Rectal smooth muscle tissue (tissue), 1 donor: Measurements from ENCODE around the gene ISCU.
A peak's percentile ranks its signal among the peaks of the same experiment; 100 is the strongest.
"Not testable (repeated sequence)": the region's sequence is repeated elsewhere in the genome, so short reads cannot be mapped to it uniquely, and the experiment has no call there.

Source experiments
- H3K27ac ChIP-seq: one replicate; pipeline ENCODE4 v1.7.0; 2013; ENCODE audit warnings: low read depth, low read length, inconsistent platforms
- H3K27me3 ChIP-seq: one replicate; pipeline ENCODE4 v1.7.0; 2013; ENCODE audit warnings: low read length; ENCODE audit not compliant: control insufficient read depth, insufficient read depth
- H3K36me3 ChIP-seq: one replicate; pipeline ENCODE4 v1.7.0; 2013; ENCODE audit warnings: low read length; ENCODE audit not compliant: control insufficient read depth, insufficient read depth
- H3K4me1 ChIP-seq: one replicate; pipeline ENCODE4 v1.7.0; 2013; ENCODE audit warnings: low read length; ENCODE audit not compliant: control insufficient read depth, insufficient read depth
- H3K4me3 ChIP-seq: one replicate; pipeline ENCODE4 v1.7.0; 2013; ENCODE audit warnings: low read length
- H3K9ac ChIP-seq: one replicate; pipeline ENCODE4 v1.7.0; 2013; ENCODE audit warnings: low read length

ISCU gene

DNA sequence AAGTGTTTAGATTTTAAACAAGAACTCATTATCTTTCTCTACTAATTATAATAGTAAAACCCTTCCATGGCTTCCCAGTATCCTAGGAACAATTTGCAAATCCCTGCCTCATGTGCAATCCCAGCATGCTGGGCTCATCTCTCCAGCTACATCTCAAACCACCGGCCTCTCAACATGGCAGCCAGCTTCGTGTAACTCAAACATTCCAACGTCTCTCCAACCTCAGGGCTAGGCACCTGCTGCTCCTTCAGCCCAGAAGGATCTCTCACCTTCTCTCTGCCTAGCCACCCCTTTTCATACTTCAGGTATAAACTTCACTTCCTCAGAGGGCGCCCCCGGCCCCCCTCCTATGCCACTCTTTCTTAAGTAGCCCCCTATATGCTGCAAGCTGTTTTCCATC is 8.6 kb upstream of the ISCU start:
- H3K27me3 ChIP-seq, result no peaks in the 10 kb centered on the region
- no peak overlapping the region for H3K9ac ChIP-seq
- no peak overlapping the region for H3K4me3 ChIP-seq
- no peak overlapping the region for H3K27ac ChIP-seq
- H3K4me1 ChIP-seq, result peaks cover 3% of the 10 kb centered on the region
- H3K36me3 ChIP-seq, result no peaks in the 10 kb centered on the region

GRCh38 chr12:108555383-108555782 is 7.0 kb upstream of the ISCU start:
- H3K4me1 ChIP-seq, H3K27me3 ChIP-seq, H3K27ac ChIP-seq, H3K4me3 ChIP-seq, H3K36me3 ChIP-seq, H3K9ac ChIP-seq: not testable (repeated sequence)

GRCh38 chr12:108559007-108559655 is 3.3 kb upstream of the ISCU start:
- H3K36me3 ChIP-seq, result no peaks in the 10 kb centered on the region
- H3K4me1 ChIP-seq, result peaks cover 16% of the 10 kb centered on the region
- H3K9ac ChIP-seq, result no peak overlapping the region
- H3K27ac ChIP-seq, result no peak overlapping the region
- H3K4me3 ChIP-seq, result no peak overlapping the region
- H3K27me3 ChIP-seq, result no peaks in the 10 kb centered on the region

GRCh38 chr12:108559748-108560147 is 2.6 kb upstream of the ISCU start:
- Histone ChIP-seq H3K4me1 (peaks cover 16% of the 10 kb centered on the region), H3K9ac (no peak overlapping the region), H3K4me3 (peak overlapping the region; percentile 94), H3K27ac (no peak overlapping the region), H3K27me3 (no peaks in the 10 kb centered on the region), H3K36me3 (no peaks in the 10 kb centered on the region)

DNA sequence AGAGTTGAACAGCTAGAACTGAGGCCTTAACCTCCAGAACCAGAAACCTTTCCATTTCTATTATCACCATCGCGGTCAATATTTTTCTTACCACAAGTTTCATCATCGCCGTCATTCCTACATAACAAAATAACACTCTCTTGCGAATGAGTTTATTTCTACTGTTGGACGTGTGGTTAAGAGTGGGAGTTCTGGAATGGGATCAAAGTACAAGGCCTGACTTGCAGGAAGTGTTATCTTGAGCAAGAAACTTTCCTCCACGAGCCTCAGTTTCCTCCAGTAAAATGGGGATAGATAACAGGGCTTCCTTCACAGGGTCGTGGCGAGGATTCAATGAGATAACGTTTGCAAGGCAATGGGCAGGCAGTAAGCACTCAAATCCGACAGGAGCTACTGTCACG is 2.1 kb upstream of the ISCU start:
- H3K9ac ChIP-seq, result peak overlapping the region; percentile 78
- no peaks in the 10 kb centered on the region for H3K27me3 ChIP-seq
- peak overlapping the region; percentile 94 for H3K4me3 ChIP-seq
- H3K27ac ChIP-seq, result no peak overlapping the region
- peaks cover 4% of the 10 kb centered on the region for H3K36me3 ChIP-seq
- H3K4me1 ChIP-seq, result peaks cover 16% of the 10 kb centered on the region

- Histone ChIP-seq H3K4me3 (peak within 1 kb of the TSS; percentile 94), H3K27me3 (no peaks in the 10 kb centered on the region), H3K36me3 (peaks cover 8% of the 10 kb centered on the region), H3K9ac (peak within 1 kb of the TSS; percentile 78), H3K27ac (peak within 1 kb of the TSS; percentile 92), H3K4me1 (peaks cover 17% of the 10 kb centered on the region)
These were observed 1.4 kb upstream of the ISCU start, which contains the start of gene SART3 for GRCh38 chr12:108560752-108561719. Gene SART3, minus strand, starts transcription at chr12:108561173. Its CDS starts 19 bp downstream, at chr12:108561154.

DNA sequence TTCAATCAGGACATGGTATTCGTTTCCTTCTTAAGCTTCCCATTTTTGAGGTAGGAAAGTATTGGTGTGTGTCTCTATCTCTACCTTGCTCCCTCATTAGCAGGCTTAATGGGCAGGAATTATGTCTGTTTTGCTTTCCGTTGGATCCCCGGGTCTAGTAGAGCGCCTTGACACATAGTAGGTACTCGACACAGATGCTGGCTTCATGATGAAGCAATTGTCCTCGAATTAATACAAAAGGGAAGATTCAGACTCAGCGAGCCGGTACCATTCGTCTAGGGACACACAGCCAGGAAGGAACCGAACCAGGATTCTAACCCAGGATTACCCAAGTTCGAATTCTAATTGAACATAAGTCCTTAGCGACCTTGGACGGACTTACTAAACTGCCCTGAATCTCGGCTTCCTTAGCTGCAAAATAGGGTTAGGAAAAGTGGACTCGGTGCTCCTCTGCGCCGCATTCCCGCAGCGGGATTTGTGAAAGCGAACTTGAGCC is 496 bp upstream of the ISCU start:
- Histone ChIP-seq H3K4me3 (peak overlapping the region; percentile 94), H3K27me3 (no peaks in the 10 kb centered on the region), H3K4me1 (peaks cover 20% of the 10 kb centered on the region), H3K9ac (peak overlapping the region; percentile 52), H3K36me3 (peaks cover 12% of the 10 kb centered on the region), H3K27ac (peak overlapping the region; percentile 92)

GRCh38 chr12:108563136-108563803 is 874 bp downstream of the ISCU start:
- H3K9ac ChIP-seq, result peak overlapping the region; percentile 59
- peaks cover 21% of the 10 kb centered on the region for H3K36me3 ChIP-seq
- H3K4me1 ChIP-seq, result peaks cover 17% of the 10 kb centered on the region
- peak overlapping the region; percentile 81 for H3K4me3 ChIP-seq
- no peaks in the 10 kb centered on the region for H3K27me3 ChIP-seq
- peak overlapping the region; percentile 90 for H3K27ac ChIP-seq

DNA sequence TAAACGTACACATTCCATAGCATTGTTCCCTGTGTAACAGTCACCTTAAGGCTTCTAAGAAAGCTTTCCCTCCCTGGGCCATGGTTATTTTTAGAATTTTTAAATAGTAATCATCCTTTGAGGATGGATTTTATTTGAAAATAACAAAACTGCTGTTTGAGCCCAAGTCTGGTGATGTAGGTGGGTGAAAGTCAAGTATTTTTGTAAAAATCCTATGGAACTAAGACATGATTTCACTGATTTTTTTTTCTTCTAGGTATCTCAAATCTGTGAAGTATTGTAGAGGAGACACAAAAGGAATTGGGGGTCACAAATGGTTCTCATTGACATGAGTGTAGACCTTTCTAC is 1.4 kb downstream of the ISCU start:
- Histone ChIP-seq H3K36me3 (peaks cover 25% of the 10 kb centered on the region), H3K9ac (no peak overlapping the region), H3K27ac (no peak overlapping the region), H3K27me3 (no peaks in the 10 kb centered on the region), H3K4me1 (peaks cover 20% of the 10 kb centered on the region), H3K4me3 (peak overlapping the region; percentile 81)

DNA sequence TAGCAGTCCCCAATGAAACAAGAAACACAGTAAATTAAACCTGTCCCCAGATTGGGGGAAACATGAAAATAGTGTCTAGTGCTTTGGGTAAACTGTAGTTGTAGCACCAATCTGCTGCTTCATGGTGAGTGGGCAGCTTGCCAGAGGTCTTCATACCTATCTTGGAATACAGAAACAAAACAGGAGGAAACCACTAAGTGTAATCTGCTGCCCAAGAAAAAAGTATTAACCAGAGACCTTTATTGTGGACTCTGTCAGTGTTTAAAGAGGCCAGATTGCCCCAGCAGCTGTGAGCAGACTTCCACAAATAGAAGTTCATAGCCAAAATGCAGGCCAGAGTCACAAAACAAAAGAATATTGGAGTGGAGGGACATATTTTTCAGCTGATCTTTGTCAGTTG is 2.3 kb downstream of the ISCU start:
- Histone ChIP-seq H3K4me3 (no peak overlapping the region), H3K9ac (no peak overlapping the region), H3K27ac (no peak overlapping the region), H3K27me3 (no peaks in the 10 kb centered on the region), H3K36me3 (peaks cover 27% of the 10 kb centered on the region), H3K4me1 (peaks cover 18% of the 10 kb centered on the region)

- Histone ChIP-seq H3K36me3 (peaks cover 27% of the 10 kb centered on the region), H3K27ac (no peak overlapping the region), H3K9ac (no peak overlapping the region)
These were observed 2.8 kb downstream of the ISCU start for GRCh38 chr12:108565146-108565545.

GRCh38 chr12:108565976-108566375 is 3.6 kb downstream of the ISCU start:
- no peak overlapping the region for H3K27ac ChIP-seq
- H3K4me3 ChIP-seq, result no peak overlapping the region
- H3K27me3 ChIP-seq, result no peaks in the 10 kb centered on the region
- H3K9ac ChIP-seq, result no peak overlapping the region
- H3K36me3 ChIP-seq, result peaks cover 27% of the 10 kb centered on the region
- H3K4me1 ChIP-seq, result peaks cover 17% of the 10 kb centered on the region

More at GRCh38 chr12:108565146-108565545, 2.8 kb downstream of the ISCU start:
- no peaks in the 10 kb centered on the region for H3K27me3 ChIP-seq
- peaks cover 17% of the 10 kb centered on the region for H3K4me1 ChIP-seq
- H3K4me3 ChIP-seq, result no peak overlapping the region
